ENCODE measurements around the gene SCFD1. TPM values are rescaled to one million over a fixed set of nuclear protein-coding genes. Genes with fewer than 3 reads are reported as not detected.
"Not testable (repeated sequence)": the region's sequence is repeated elsewhere in the genome, so short reads cannot be mapped to it uniquely, and the experiment has no call there.

The SCFD1 gene
- total RNA-seq, 1 experiment from 2014 or later, result 50.5 TPM

DNA sequence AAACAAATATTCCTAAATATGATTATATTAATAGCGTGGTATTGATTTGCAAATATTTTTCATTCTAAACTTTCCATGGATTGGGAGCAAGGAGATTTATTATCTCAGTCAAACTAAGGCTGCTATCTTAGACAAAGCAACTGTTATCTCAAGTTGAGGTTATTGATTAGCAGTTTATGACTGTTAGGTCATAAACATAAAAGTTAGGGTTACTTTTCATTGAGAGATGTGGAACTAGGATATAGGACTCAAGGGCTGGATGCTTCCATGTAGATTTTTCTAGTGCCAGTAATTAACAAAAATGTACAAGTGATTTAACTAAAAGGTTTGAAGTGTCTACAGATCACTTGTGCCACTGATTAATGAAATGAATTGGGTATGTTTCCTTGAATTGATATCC lies 19.1 kb downstream of the SCFD1 start:
- Mint-ChIP-seq H3K27me3 (ENCODE audit: unreplicated experiment) (no peaks in the 10 kb centered on the region), H3K27ac (ENCODE audit: unreplicated experiment) (no peak overlapping the region), H3K9me3 (ENCODE audit: low read depth, unreplicated experiment) (peaks cover 7% of the 10 kb centered on the region), H3K4me3 (ENCODE audit: low read depth, unreplicated experiment) (no peak overlapping the region), H3K36me3 (ENCODE audit: insufficient read depth, unreplicated experiment) (peaks cover 12% of the 10 kb centered on the region), H3K4me1 (ENCODE audit: low read depth, unreplicated experiment) (no peaks in the 10 kb centered on the region)
- CTCF ChIA-PET, result no interaction called here
- DNase-seq, result no peak
- intact Hi-C loops (cut with micrococcal nuclease; ENCODE audit: unreplicated experiment), result no loop called here
- no TSS peak for BruUV-seq (replicated peaks)
- TF ChIP-seq, protein P1, sequence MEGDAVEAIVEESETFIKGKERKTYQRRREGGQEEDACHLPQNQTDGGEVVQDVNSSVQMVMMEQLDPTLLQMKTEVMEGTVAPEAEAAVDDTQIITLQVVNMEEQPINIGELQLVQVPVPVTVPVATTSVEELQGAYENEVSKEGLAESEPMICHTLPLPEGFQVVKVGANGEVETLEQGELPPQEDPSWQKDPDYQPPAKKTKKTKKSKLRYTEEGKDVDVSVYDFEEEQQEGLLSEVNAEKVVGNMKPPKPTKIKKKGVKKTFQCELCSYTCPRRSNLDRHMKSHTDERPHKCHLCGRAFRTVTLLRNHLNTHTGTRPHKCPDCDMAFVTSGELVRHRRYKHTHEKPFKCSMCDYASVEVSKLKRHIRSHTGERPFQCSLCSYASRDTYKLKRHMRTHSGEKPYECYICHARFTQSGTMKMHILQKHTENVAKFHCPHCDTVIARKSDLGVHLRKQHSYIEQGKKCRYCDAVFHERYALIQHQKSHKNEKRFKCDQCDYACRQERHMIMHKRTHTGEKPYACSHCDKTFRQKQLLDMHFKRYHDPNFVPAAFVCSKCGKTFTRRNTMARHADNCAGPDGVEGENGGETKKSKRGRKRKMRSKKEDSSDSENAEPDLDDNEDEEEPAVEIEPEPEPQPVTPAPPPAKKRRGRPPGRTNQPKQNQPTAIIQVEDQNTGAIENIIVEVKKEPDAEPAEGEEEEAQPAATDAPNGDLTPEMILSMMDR (IDR thresholded peaks at IDR 0.05; ENCODE audit: unreplicated experiment), result no peak

DNA sequence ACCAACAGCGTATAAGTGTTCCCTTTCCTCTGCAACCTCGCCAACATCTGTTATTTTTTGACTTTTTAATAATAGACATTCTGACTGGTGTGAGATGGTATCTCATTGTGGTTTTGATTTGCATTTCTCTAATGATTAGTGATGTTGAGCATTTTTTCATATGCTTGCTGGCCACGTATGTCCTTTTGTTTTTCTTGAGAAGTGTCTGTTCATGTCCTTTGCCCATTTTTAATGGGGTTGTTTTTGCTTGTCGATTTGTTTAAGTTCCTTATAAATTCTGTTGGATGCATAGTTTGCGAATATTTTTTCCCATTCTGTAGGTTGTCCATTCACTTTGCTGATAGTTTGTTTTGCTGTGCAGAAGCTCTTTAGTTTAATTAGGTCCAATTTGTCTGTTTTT lies 22.3 kb downstream of the SCFD1 start:
- H3K27me3 Mint-ChIP-seq (ENCODE audit: unreplicated experiment); H3K4me1 Mint-ChIP-seq (ENCODE audit: low read depth, unreplicated experiment); intact Hi-C loops (cut with micrococcal nuclease; ENCODE audit: unreplicated experiment); CTCF ChIA-PET; BruUV-seq (replicated peaks); H3K27ac Mint-ChIP-seq (ENCODE audit: unreplicated experiment); H3K9me3 Mint-ChIP-seq (ENCODE audit: low read depth, unreplicated experiment); H3K36me3 Mint-ChIP-seq (ENCODE audit: insufficient read depth, unreplicated experiment); DNase-seq; H3K4me3 Mint-ChIP-seq (ENCODE audit: low read depth, unreplicated experiment): not testable (repeated sequence)

DNA sequence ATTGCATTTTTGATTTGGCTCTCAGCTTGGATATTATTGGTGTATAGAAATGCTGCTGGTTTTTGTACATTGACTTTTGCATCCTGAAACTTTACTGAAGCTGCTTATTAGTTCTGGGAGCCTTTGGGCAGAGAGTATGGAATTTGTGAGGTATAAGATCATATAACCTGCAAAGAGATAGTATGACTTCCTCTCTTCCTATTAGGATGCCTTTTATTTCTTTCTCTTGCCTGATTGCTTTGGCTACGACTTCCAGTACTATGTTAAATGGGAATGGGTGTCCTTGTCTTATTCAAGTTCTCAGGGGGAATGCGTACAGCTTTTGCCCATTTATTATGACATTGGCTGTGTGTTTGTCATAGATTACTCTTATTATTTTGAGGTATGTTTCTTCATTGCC lies 23.5 kb downstream of the SCFD1 start:
- Mint-ChIP-seq H3K27ac (ENCODE audit: unreplicated experiment) (no peak overlapping the region), H3K9me3 (ENCODE audit: low read depth, unreplicated experiment) (peaks cover 7% of the 10 kb centered on the region), H3K4me1 (ENCODE audit: low read depth, unreplicated experiment) (no peaks in the 10 kb centered on the region), H3K36me3 (ENCODE audit: insufficient read depth, unreplicated experiment) (peaks cover 6% of the 10 kb centered on the region), H3K27me3 (ENCODE audit: unreplicated experiment) (no peaks in the 10 kb centered on the region), H3K4me3 (ENCODE audit: low read depth, unreplicated experiment) (no peak overlapping the region)
- CTCF ChIA-PET, result no interaction called here
- DNase-seq, result no peak
- BruUV-seq (replicated peaks), result no TSS peak
- TF ChIP-seq, protein P1 (IDR thresholded peaks at IDR 0.05; ENCODE audit: unreplicated experiment), result no peak
- intact Hi-C loops (cut with micrococcal nuclease; ENCODE audit: unreplicated experiment), result no loop called here

DNA sequence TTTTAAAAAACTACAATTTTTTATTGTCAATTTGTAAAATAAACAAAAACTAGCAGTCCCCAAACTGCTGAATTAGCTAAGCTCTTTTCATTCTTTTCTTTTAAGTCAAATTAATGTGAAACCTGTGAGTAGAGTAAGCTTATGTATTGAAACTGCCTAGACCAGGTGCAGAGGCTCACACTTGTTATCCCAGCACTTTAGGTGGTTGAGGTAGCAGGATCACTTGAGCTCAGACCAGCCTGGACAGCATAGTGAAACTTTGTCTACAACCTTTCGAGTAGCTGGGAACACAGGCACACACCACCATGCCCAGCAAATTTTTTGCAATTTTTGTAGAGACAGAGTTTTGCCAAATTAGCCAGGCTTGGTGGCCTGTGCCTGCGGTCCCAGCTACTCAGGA lies 26.4 kb downstream of the SCFD1 start:
- no peak for DNase-seq
- peaks cover 7% of the 10 kb centered on the region for H3K9me3 Mint-ChIP-seq (ENCODE audit: low read depth, unreplicated experiment)
- H3K4me1 Mint-ChIP-seq (ENCODE audit: low read depth, unreplicated experiment), result no peaks in the 10 kb centered on the region
- BruUV-seq (replicated peaks), result no TSS peak
- CTCF ChIA-PET, result interaction anchor here (0.7 kb wide), 1 partner anchor 90 kb away, joined by 3 read pairs; no protein-coding TSS in a partner anchor
- intact Hi-C loops (cut with micrococcal nuclease; ENCODE audit: unreplicated experiment), result no loop called here
- H3K4me3 Mint-ChIP-seq (ENCODE audit: low read depth, unreplicated experiment), result no peak overlapping the region
- H3K36me3 Mint-ChIP-seq (ENCODE audit: insufficient read depth, unreplicated experiment), result peaks cover 6% of the 10 kb centered on the region
- no peak overlapping the region for H3K27ac Mint-ChIP-seq (ENCODE audit: unreplicated experiment)
- TF ChIP-seq, protein P1 (IDR thresholded peaks at IDR 0.05; ENCODE audit: unreplicated experiment), result no peak
- H3K27me3 Mint-ChIP-seq (ENCODE audit: unreplicated experiment), result no peaks in the 10 kb centered on the region

DNA sequence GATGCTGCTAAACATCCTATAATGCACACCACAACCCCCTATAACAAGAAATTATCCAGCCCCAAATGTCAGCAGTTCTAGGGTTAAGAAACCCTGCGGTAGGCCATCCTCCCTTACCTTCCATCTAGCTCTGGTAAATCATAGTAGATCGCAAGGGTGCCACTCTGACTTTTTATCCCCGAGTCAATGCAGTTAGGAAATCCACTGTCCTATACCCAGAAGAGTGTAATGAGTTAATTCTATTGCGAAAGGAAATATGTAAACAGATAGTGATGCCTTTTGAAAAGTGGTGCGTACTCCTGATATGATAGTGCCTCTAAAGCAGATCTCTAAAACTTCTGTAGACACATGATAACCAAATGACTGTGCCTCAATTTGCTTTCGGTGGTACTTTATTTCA lies 29.8 kb downstream of the SCFD1 start:
- BruUV-seq (replicated peaks), result no TSS peak
- Mint-ChIP-seq H3K4me1 (ENCODE audit: low read depth, unreplicated experiment) (no peaks in the 10 kb centered on the region), H3K27me3 (ENCODE audit: unreplicated experiment) (no peaks in the 10 kb centered on the region), H3K27ac (ENCODE audit: unreplicated experiment) (no peak overlapping the region), H3K36me3 (ENCODE audit: insufficient read depth, unreplicated experiment) (peaks cover 6% of the 10 kb centered on the region), H3K4me3 (ENCODE audit: low read depth, unreplicated experiment) (no peak overlapping the region), H3K9me3 (ENCODE audit: low read depth, unreplicated experiment) (no peaks in the 10 kb centered on the region)
- intact Hi-C loops (cut with micrococcal nuclease; ENCODE audit: unreplicated experiment), result no loop called here
- no peak for DNase-seq
- CTCF ChIA-PET, result interaction anchor here (0.6 kb wide), 1 partner anchor 8 kb away, joined by 3 read pairs; no protein-coding TSS in a partner anchor
- TF ChIP-seq, protein P1 (IDR thresholded peaks at IDR 0.05; ENCODE audit: unreplicated experiment), result no peak
